ENCODE measurements around the gene XRCC4. TPM values are rescaled to one million over a fixed set of nuclear protein-coding genes. Genes with fewer than 3 reads are reported as not detected.

XRCC4 gene
- total RNA-seq, 1 experiment from 2014 or later = 7.1 TPM

DNA sequence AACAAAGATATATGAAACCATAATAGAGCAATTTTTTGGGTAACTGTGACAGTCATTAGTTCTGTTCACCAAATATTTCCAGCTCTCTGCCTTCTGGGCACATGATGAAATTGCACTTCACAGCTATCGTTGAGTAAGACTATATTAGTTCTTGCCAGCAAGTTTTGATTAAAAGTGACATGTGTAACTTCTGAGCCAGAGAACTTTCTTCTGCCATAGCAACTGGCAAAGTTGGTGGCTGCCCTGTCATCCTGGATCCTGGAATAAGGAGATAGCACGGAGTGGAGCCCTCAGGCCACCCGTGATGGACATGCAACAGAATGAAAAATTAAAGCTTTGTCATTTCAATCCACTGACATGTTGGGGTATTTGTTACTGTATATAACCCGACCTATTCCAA lies 199.8 kb downstream of the XRCC4 start:
- Mint-ChIP-seq H3K4me1 (ENCODE audit: insufficient read depth, unreplicated experiment) (peaks cover 21% of the 10 kb centered on the region), H3K27ac (ENCODE audit: low read depth, unreplicated experiment) (no peak overlapping the region), H3K4me3 (ENCODE audit: unreplicated experiment) (no peak overlapping the region), H3K36me3 (ENCODE audit: insufficient read depth, unreplicated experiment) (no peaks in the 10 kb centered on the region), H3K27me3 (ENCODE audit: insufficient read depth, unreplicated experiment) (no peaks in the 10 kb centered on the region), H3K9me3 (ENCODE audit: unreplicated experiment) (peaks cover 10% of the 10 kb centered on the region)
- TF ChIP-seq, protein P1, sequence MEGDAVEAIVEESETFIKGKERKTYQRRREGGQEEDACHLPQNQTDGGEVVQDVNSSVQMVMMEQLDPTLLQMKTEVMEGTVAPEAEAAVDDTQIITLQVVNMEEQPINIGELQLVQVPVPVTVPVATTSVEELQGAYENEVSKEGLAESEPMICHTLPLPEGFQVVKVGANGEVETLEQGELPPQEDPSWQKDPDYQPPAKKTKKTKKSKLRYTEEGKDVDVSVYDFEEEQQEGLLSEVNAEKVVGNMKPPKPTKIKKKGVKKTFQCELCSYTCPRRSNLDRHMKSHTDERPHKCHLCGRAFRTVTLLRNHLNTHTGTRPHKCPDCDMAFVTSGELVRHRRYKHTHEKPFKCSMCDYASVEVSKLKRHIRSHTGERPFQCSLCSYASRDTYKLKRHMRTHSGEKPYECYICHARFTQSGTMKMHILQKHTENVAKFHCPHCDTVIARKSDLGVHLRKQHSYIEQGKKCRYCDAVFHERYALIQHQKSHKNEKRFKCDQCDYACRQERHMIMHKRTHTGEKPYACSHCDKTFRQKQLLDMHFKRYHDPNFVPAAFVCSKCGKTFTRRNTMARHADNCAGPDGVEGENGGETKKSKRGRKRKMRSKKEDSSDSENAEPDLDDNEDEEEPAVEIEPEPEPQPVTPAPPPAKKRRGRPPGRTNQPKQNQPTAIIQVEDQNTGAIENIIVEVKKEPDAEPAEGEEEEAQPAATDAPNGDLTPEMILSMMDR (IDR thresholded peaks at IDR 0.05; ENCODE audit: unreplicated experiment) = no peak
- ChIA-PET CTCF (interaction anchor here (0.6 kb wide), 1 partner anchor 162 kb away, joined by 4 read pairs; no protein-coding TSS in a partner anchor), POLR2A (interaction anchor here (0.6 to 3.3 kb wide), 10 partner anchors 8 to 565 kb away, joined by 3 to 14 read pairs (median 3); no protein-coding TSS in a partner anchor)
- intact Hi-C loops (cut with micrococcal nuclease) = no loop called here
- DNase-seq (ENCODE audit: unreplicated experiment) = peak; percentile 60
- no TSS peak for BruUV-seq (replicated peaks)

DNA sequence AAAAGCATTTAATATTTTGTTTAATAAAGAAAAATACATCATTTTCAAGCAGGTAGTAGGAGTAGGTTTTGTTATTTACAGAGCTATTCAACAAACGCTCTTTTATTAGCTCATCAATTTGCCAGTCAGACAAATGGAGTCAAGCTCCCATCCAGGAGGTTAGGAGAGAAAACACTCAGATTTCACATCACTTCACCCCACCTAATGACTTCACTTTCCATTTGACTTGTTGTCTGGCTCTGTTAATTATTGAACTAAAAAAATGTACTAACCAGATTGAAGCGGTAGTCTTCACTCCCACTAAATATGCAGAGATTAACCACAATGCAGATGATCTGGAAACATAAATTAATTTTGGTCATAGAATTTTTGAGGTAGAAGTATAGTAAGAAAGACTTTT lies 200.6 kb downstream of the XRCC4 start:
- POLR2A ChIA-PET = interaction anchor here (0.8 to 3.3 kb wide), 7 partner anchors 9 to 175 kb away, joined by 3 to 14 read pairs (median 3); no protein-coding TSS in a partner anchor
- Mint-ChIP-seq H3K4me3 (ENCODE audit: unreplicated experiment) (no peak overlapping the region), H3K27me3 (ENCODE audit: insufficient read depth, unreplicated experiment) (no peaks in the 10 kb centered on the region), H3K27ac (ENCODE audit: low read depth, unreplicated experiment) (no peak overlapping the region), H3K36me3 (ENCODE audit: insufficient read depth, unreplicated experiment) (no peaks in the 10 kb centered on the region), H3K9me3 (ENCODE audit: unreplicated experiment) (peaks cover 10% of the 10 kb centered on the region), H3K4me1 (ENCODE audit: insufficient read depth, unreplicated experiment) (peaks cover 21% of the 10 kb centered on the region)
- CTCF ChIA-PET = interaction anchor here (0.6 to 0.7 kb wide), 2 partner anchors 17 to 162 kb away, joined by 3 to 4 read pairs; no protein-coding TSS in a partner anchor
- TF ChIP-seq, protein P1 (IDR thresholded peaks at IDR 0.05; ENCODE audit: unreplicated experiment) = no peak
- intact Hi-C loops (cut with micrococcal nuclease) = no loop called here
- BruUV-seq (replicated peaks) = no TSS peak
- DNase-seq (ENCODE audit: unreplicated experiment) = no peak

DNA sequence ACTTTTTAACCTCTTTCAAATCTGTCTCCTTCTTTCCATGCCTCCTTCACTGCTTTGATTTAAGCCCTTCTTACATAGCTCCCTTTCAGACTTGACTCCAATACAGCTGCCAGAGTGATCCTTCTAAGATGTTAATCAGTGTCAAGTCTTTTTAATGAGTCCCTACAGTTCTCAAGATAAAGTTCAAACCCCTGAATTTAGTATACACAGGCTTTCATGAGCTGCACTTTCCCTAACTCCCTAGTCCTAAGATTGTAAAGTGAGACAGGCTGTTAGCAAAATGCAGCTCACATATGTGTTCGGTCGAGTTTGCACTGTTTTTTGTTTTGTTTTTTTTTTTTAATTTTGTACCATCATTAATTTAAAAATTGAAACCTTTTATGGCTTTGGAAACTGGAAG lies 203.8 kb downstream of the XRCC4 start:
- DNase-seq (ENCODE audit: unreplicated experiment) = no peak
- intact Hi-C loops (cut with micrococcal nuclease) = no loop called here
- H3K27ac Mint-ChIP-seq (ENCODE audit: low read depth, unreplicated experiment) = peak overlapping the region; percentile 13
- H3K36me3 Mint-ChIP-seq (ENCODE audit: insufficient read depth, unreplicated experiment) = no peaks in the 10 kb centered on the region
- H3K27me3 Mint-ChIP-seq (ENCODE audit: insufficient read depth, unreplicated experiment) = no peaks in the 10 kb centered on the region
- POLR2A ChIA-PET = interaction anchor here (0.5 to 1.2 kb wide), 2 partner anchors 638 to 857 kb away, joined by 3 read pairs; no protein-coding TSS in a partner anchor
- no peak overlapping the region for H3K4me3 Mint-ChIP-seq (ENCODE audit: unreplicated experiment)
- H3K9me3 Mint-ChIP-seq (ENCODE audit: unreplicated experiment) = no peaks in the 10 kb centered on the region
- no TSS peak for BruUV-seq (replicated peaks)
- H3K4me1 Mint-ChIP-seq (ENCODE audit: insufficient read depth, unreplicated experiment) = peaks cover 24% of the 10 kb centered on the region
- CTCF ChIA-PET = interaction anchor here (0.6 kb wide), 1 partner anchor 102 kb away, joined by 3 read pairs; no protein-coding TSS in a partner anchor
- TF ChIP-seq, protein P1 (IDR thresholded peaks at IDR 0.05; ENCODE audit: unreplicated experiment) = no peak

DNA sequence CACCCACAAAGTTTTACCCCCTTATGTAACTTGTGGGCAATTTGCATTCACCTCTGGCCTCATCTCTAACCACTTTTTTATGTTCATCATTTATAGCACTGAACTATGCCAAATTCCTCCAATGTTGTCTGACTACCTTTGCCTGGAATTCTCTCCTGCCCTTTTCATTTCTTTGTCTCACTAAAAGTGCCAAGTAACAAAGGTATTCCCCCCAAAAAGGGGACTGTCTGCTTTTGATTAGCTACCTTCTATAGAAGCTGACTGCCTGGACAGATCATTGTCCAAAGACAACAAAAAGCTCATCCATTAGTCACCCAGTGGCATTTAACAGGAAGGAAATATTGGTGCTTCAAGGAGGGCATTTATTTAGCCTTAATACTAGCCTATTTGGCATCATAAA lies 204.3 kb downstream of the XRCC4 start:
- Mint-ChIP-seq H3K36me3 (ENCODE audit: insufficient read depth, unreplicated experiment) (no peaks in the 10 kb centered on the region), H3K9me3 (ENCODE audit: unreplicated experiment) (no peaks in the 10 kb centered on the region), H3K4me1 (ENCODE audit: insufficient read depth, unreplicated experiment) (peaks cover 28% of the 10 kb centered on the region), H3K27me3 (ENCODE audit: insufficient read depth, unreplicated experiment) (no peaks in the 10 kb centered on the region), H3K27ac (ENCODE audit: low read depth, unreplicated experiment) (peak overlapping the region; percentile 13), H3K4me3 (ENCODE audit: unreplicated experiment) (no peak overlapping the region)
- intact Hi-C loops (cut with micrococcal nuclease) = no loop called here
- TF ChIP-seq, protein P1 (IDR thresholded peaks at IDR 0.05; ENCODE audit: unreplicated experiment) = no peak
- BruUV-seq (replicated peaks) = no TSS peak
- POLR2A ChIA-PET = interaction anchor here (0.5 to 1.4 kb wide), 2 partner anchors 29 to 858 kb away, joined by 3 read pairs; no protein-coding TSS in a partner anchor
- CTCF ChIA-PET = no interaction called here
- peak; percentile 59 for DNase-seq (ENCODE audit: unreplicated experiment)

Data from MCF 10A (cell line).